ENCODE measurements around the gene BRD1.

GRCh38 chr22:49760630-49761571 lies 66.8 kb downstream of the BRD1 start:
- TF ChIP-seq CTCF (IDR thresholded peaks at IDR 0.05): no peak
- no peak for TF ChIP-seq POLR2A (IDR thresholded peaks at IDR 0.05)
